CD4-positive, CD25-positive, alpha-beta regulatory T cell (primary cell): ENCODE results near the gene PCSK1N. TPM values are rescaled to one million over a fixed set of nuclear protein-coding genes. Genes with fewer than 3 reads are reported as not detected.

Experiments used
- ATAC-seq, 2 donors: fragments of 150-1000 bp; cut with Tn5 transposase; one replicate each; pipeline ENCODE4 v1.10.0; 2021; ENCODE audit warnings: low read depth in 2 of 2, moderate number of reproducible peaks in 2 of 2, moderate library complexity in 1 of 2
- DNase-seq, 3 donors: peaks; one replicate each; pipeline versions ENCODE4 v3.0.0 to v3.0.0-alpha.2; 2012 to 2022; ENCODE audit warnings: mixed read lengths in 1 of 3
- H3K27ac ChIP-seq: one replicate; pipeline ENCODE4 v1.7.0; 2013; ENCODE audit warnings: mild to moderate bottlenecking, low read length; ENCODE audit not compliant: insufficient read depth, poor library complexity, severe bottlenecking
- H3K27me3 ChIP-seq: one replicate; pipeline ENCODE4 v1.7.0; 2013; ENCODE audit warnings: low read length; ENCODE audit not compliant: control insufficient read depth, insufficient read depth
- H3K36me3 ChIP-seq: one replicate; pipeline ENCODE4 v1.7.0; 2013; ENCODE audit warnings: mild to moderate bottlenecking, low read length, moderate library complexity; ENCODE audit not compliant: control insufficient read depth, insufficient read depth
- H3K4me1 ChIP-seq: 2 replicates; pipeline ENCODE4 v1.7.0; 2013; ENCODE audit warnings: mild to moderate bottlenecking, low read length; ENCODE audit not compliant: insufficient read depth, control insufficient read depth, poor library complexity, severe bottlenecking
- H3K4me3 ChIP-seq: one replicate; pipeline ENCODE4 v1.7.0; 2013; ENCODE audit warnings: low read depth, mild to moderate bottlenecking, low read length, moderate library complexity
- H3K9me3 ChIP-seq, 2 experiments: 1 replicate in 1 of 2; 2 replicates in 1 of 2; pipeline ENCODE4 v1.7.0; 2013; ENCODE audit warnings: low read length in 2 of 2, mild to moderate bottlenecking in 1 of 2, moderate library complexity in 1 of 2; ENCODE audit not compliant: control insufficient read depth in 2 of 2
- H3K27ac Mint-ChIP-seq, 3 donors: one replicate each; pipeline ENCODE4 v1.8.0; 2020 to 2022; ENCODE audit warnings: mild to moderate bottlenecking in 3 of 3, mixed read lengths in 3 of 3, moderate library complexity in 2 of 3
- H3K27me3 Mint-ChIP-seq: one replicate; pipeline ENCODE4 v1.8.0; 2022; ENCODE audit warnings: mild to moderate bottlenecking, mixed read lengths
- H3K36me3 Mint-ChIP-seq: one replicate; pipeline ENCODE4 v1.8.0; 2020; ENCODE audit warnings: mixed read lengths
- H3K4me1 Mint-ChIP-seq, 4 donors: one replicate each; pipeline ENCODE4 v1.8.0; 2020 to 2022; ENCODE audit warnings: mixed read lengths in 4 of 4, mild to moderate bottlenecking in 1 of 4
- H3K4me3 Mint-ChIP-seq, 4 donors: one replicate each; pipeline ENCODE4 v1.8.0; 2020 to 2022; ENCODE audit warnings: mild to moderate bottlenecking in 4 of 4, mixed read lengths in 4 of 4, moderate library complexity in 3 of 4
- H3K9me3 Mint-ChIP-seq, 7 donors: one replicate each; pipeline ENCODE4 v1.8.0; 2020 to 2022; ENCODE audit warnings: mixed read lengths in 7 of 7, mild to moderate bottlenecking in 3 of 7, moderate library complexity in 2 of 7
- polyA plus RNA-seq, 4 donors: library from polyadenylated mRNA; unstranded; fragments of 300-500 nt; fragmentation: Illumina TruSeq; gene quantifications; one replicate each; pipeline ENCODE4 v1.2.3, GENCODE V29; 2021
- total RNA-seq: library from RNA; stranded (reverse); gene quantifications from one replicate; pipeline ENCODE4 v1.2.3, GENCODE V29; 2022

The PCSK1N gene
- total and polyA plus RNA-seq, 5 donors from 2014 or later, result 1.4 to 9.2 (median 4.1) TPM

- DNase-seq (no peak), ATAC-seq (no peak)
- Mint-ChIP-seq H3K4me1 (peaks cover 0 to 34% (median 18%) of the 10 kb centered on the region in 4 donors), H3K9me3 (peaks cover 0 to 2% (median 0%) of the 10 kb centered on the region in 7 donors), H3K27ac (no peak overlapping the region), H3K4me3 (no peak overlapping the region), H3K27me3 (peaks cover 65% of the 10 kb centered on the region), H3K36me3 (no peaks in the 10 kb centered on the region)
- peaks cover 3% of the 10 kb centered on the region for H3K27me3 ChIP-seq
- no peaks in the 10 kb centered on the region for H3K9me3 ChIP-seq
- H3K27ac ChIP-seq, result no peak overlapping the region
- H3K4me3 ChIP-seq, result no peak overlapping the region
- H3K36me3 ChIP-seq, result no peaks in the 10 kb centered on the region
- H3K4me1 ChIP-seq, result peaks cover 4% of the 10 kb centered on the region
Measured at GRCh38 chrX:48831136-48831908, 4.1 kb downstream of the PCSK1N start.

- DNase-seq (no peak), ATAC-seq (no peak)
- H3K27ac Mint-ChIP-seq, result no peak overlapping the region
- H3K4me1 Mint-ChIP-seq, result peaks cover 0 to 20% (median 12%) of the 10 kb centered on the region in 4 donors
- Histone ChIP-seq H3K36me3 (no peaks in the 10 kb centered on the region), H3K4me1 (no peaks in the 10 kb centered on the region), H3K9me3 (no peaks in the 10 kb centered on the region), H3K27me3 (peaks cover 3% of the 10 kb centered on the region), H3K27ac (no peak overlapping the region), H3K4me3 (no peak overlapping the region)
- peaks cover 0 to 2% (median 0%) of the 10 kb centered on the region in 7 donors for H3K9me3 Mint-ChIP-seq
- H3K36me3 Mint-ChIP-seq, result no peaks in the 10 kb centered on the region
- H3K4me3 Mint-ChIP-seq, result no peak overlapping the region
- peaks cover 53% of the 10 kb centered on the region for H3K27me3 Mint-ChIP-seq
Measured at GRCh38 chrX:48829016-48829735, 6.2 kb downstream of the PCSK1N start.

DNA sequence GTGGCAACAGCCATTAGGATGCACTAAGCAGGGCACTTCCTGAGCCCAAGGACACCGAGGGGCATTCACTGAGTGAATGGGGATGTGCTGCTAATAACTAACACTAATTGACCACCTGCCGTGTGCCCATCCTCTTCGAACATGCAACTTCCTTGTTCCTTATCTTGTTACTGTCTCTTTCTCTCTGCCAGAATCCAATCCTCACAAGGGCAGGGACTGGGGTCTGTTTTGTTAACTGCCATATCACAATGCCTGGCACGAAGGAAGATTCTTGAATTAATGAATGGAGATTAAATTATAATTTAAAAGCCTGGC is 7.8 kb downstream of the PCSK1N start:
- H3K36me3 Mint-ChIP-seq, result no peaks in the 10 kb centered on the region
- peaks cover 39% of the 10 kb centered on the region for H3K27me3 Mint-ChIP-seq
- Histone ChIP-seq H3K9me3 (no peaks in the 10 kb centered on the region), H3K27me3 (peaks cover 2% of the 10 kb centered on the region), H3K27ac (no peak overlapping the region), H3K4me3 (no peak overlapping the region), H3K36me3 (no peaks in the 10 kb centered on the region), H3K4me1 (no peaks in the 10 kb centered on the region)
- H3K9me3 Mint-ChIP-seq, result peaks cover 0 to 2% (median 0%) of the 10 kb centered on the region in 7 donors
- DNase-seq (no peak), ATAC-seq (no peak)
- no peak overlapping the region for H3K27ac Mint-ChIP-seq
- peak overlapping the region in 2 of 4 donors; percentile 56 to 74 for H3K4me3 Mint-ChIP-seq
- H3K4me1 Mint-ChIP-seq, result peaks cover 0 to 12% (median 3%) of the 10 kb centered on the region in 4 donors

GRCh38 chrX:48826876-48827653 is 8.3 kb downstream of the PCSK1N start:
- H3K4me3 ChIP-seq, result no peak overlapping the region
- Mint-ChIP-seq H3K36me3 (no peaks in the 10 kb centered on the region), H3K27me3 (peaks cover 34% of the 10 kb centered on the region), H3K4me1 (peaks cover 0 to 12% (median 2%) of the 10 kb centered on the region in 4 donors), H3K9me3 (peaks cover 0 to 2% (median 0%) of the 10 kb centered on the region in 7 donors), H3K27ac (no peak overlapping the region), H3K4me3 (peak overlapping the region in 2 of 4 donors; percentile 56 to 74)
- no peak for DNase-seq
- no peak for ATAC-seq
- no peak overlapping the region for H3K27ac ChIP-seq
- no peaks in the 10 kb centered on the region for H3K4me1 ChIP-seq
- peaks cover 2% of the 10 kb centered on the region for H3K27me3 ChIP-seq
- no peaks in the 10 kb centered on the region for H3K36me3 ChIP-seq
- no peaks in the 10 kb centered on the region for H3K9me3 ChIP-seq

- Histone ChIP-seq H3K27ac (no peak within 1 kb of the TSS), H3K27me3 (peaks cover 2% of the 10 kb centered on the region), H3K9me3 (no peaks in the 10 kb centered on the region), H3K36me3 (no peaks in the 10 kb centered on the region), H3K4me1 (no peaks in the 10 kb centered on the region), H3K4me3 (no peak within 1 kb of the TSS)
- DNase-seq (no peak), ATAC-seq (peak in 1 of 2 donors; percentile 31)
- Mint-ChIP-seq H3K36me3 (no peaks in the 10 kb centered on the region), H3K9me3 (peaks cover 0 to 2% (median 0%) of the 10 kb centered on the region in 7 donors), H3K27me3 (peaks cover 34% of the 10 kb centered on the region), H3K27ac (no peak within 1 kb of the TSS), H3K4me3 (peak within 1 kb of the TSS in 3 of 4 donors; percentile 47 to 78 (median 56)), H3K4me1 (peaks cover 0 to 12% (median 2%) of the 10 kb centered on the region in 4 donors)
Measured at GRCh38 chrX:48826135-48826875, 9.1 kb downstream of the PCSK1N start, which contains the start of gene ERAS. Gene ERAS, plus strand, starts transcription at chrX:48826513. Its CDS starts 2,611 bp downstream, at chrX:48829124.

GRCh38 chrX:48824066-48824465 is 11.3 kb downstream of the PCSK1N start:
- Mint-ChIP-seq H3K9me3 (peaks cover 0 to 2% (median 0%) of the 10 kb centered on the region in 7 donors), H3K27me3 (peaks cover 20% of the 10 kb centered on the region), H3K27ac (no peak overlapping the region), H3K4me1 (peaks cover 0 to 12% (median 2%) of the 10 kb centered on the region in 4 donors), H3K4me3 (no peak overlapping the region), H3K36me3 (no peaks in the 10 kb centered on the region)
- peaks cover 2% of the 10 kb centered on the region for H3K27me3 ChIP-seq
- H3K36me3 ChIP-seq, result no peaks in the 10 kb centered on the region
- no peak overlapping the region for H3K4me3 ChIP-seq
- H3K27ac ChIP-seq, result no peak overlapping the region
- no peak for DNase-seq
- no peaks in the 10 kb centered on the region for H3K9me3 ChIP-seq
- H3K4me1 ChIP-seq, result no peaks in the 10 kb centered on the region
- no peak for ATAC-seq

DNA sequence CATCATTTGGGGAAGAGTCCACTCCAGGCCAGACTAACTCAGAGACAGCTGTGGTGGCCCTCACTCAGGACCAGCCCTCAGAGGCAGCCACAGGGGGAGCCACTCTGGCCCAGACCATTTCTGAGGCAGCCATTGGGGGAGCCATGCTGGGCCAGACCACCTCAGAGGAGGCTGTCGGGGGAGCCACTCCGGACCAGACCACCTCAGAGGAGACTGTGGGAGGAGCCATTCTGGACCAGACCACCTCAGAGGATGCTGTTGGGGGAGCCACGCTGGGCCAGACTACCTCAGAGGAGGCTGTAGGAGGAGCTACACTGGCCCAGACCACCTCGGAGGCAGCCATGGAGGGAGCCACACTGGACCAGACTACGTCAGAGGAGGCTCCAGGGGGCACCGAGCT is 12.4 kb downstream of the PCSK1N start:
- H3K27ac Mint-ChIP-seq, result no peak overlapping the region
- H3K4me3 Mint-ChIP-seq, result no peak overlapping the region
- Histone ChIP-seq H3K4me1 (no peaks in the 10 kb centered on the region), H3K36me3 (no peaks in the 10 kb centered on the region), H3K9me3 (no peaks in the 10 kb centered on the region), H3K27me3 (no peaks in the 10 kb centered on the region), H3K4me3 (no peak overlapping the region), H3K27ac (no peak overlapping the region)
- peaks cover 0 to 2% (median 0%) of the 10 kb centered on the region in 7 donors for H3K9me3 Mint-ChIP-seq
- ATAC-seq, result no peak
- no peaks in the 10 kb centered on the region for H3K36me3 Mint-ChIP-seq
- H3K4me1 Mint-ChIP-seq, result peaks cover 0 to 12% (median 2%) of the 10 kb centered on the region in 4 donors
- peaks cover 10% of the 10 kb centered on the region for H3K27me3 Mint-ChIP-seq
- DNase-seq, result no peak
